Endothelial cell (in vitro differentiated cells): ENCODE data around the gene OCEL1. TPM values are rescaled to one million over a fixed set of nuclear protein-coding genes. Genes with fewer than 3 reads are reported as not detected.
"Not testable (repeated sequence)": the region's sequence is repeated elsewhere in the genome, so short reads cannot be mapped to it uniquely, and the experiment has no call there.

Experiments
- DNase-seq: peaks from one replicate; pipeline ENCODE4 v3.0.0; 2021; ENCODE audit warnings: low spot score
- H3K27ac Mint-ChIP-seq: one replicate; pipeline ENCODE4 v1.8.0; 2021; ENCODE audit warnings: mixed read lengths, inconsistent platforms; ENCODE audit not compliant: unreplicated experiment
- H3K27me3 Mint-ChIP-seq: one replicate; pipeline ENCODE4 v1.8.0; 2021; ENCODE audit warnings: mild to moderate bottlenecking, moderate library complexity, mixed read lengths, inconsistent platforms; ENCODE audit not compliant: unreplicated experiment
- H3K36me3 Mint-ChIP-seq: one replicate; pipeline ENCODE4 v1.8.0; 2021; ENCODE audit warnings: mild to moderate bottlenecking, low read depth, mixed read lengths, inconsistent platforms; ENCODE audit not compliant: unreplicated experiment
- H3K4me1 Mint-ChIP-seq: one replicate; pipeline ENCODE4 v1.8.0; 2021; ENCODE audit warnings: mild to moderate bottlenecking, mixed read lengths, inconsistent platforms; ENCODE audit not compliant: unreplicated experiment
- H3K4me3 Mint-ChIP-seq: one replicate; pipeline ENCODE4 v1.8.0; 2021; ENCODE audit warnings: mild to moderate bottlenecking, mixed read lengths, inconsistent platforms; ENCODE audit not compliant: unreplicated experiment
- H3K9me3 Mint-ChIP-seq: one replicate; pipeline ENCODE4 v1.8.0; 2021; ENCODE audit warnings: mixed read lengths, inconsistent platforms; ENCODE audit not compliant: unreplicated experiment
- total RNA-seq: library from RNA; stranded (reverse); fragmentation: NEBNext Ultra II Directional; extraction: Animal tissue kit (Norgen Biotek cat#: 25700); gene quantifications from one replicate; pipeline ENCODE4 v1.2.1, GENCODE V29; 2021; ENCODE audit not compliant: unreplicated experiment
- TF ChIP-seq, protein P1 (sequence below): fragments of 200-600 bp; sonication (generic); IDR thresholded peaks from one replicate; pipeline ENCODE4 v1.5.0; 2021; ENCODE audit warnings: antibody characterized with exemption; ENCODE audit not compliant: unreplicated experiment

OCEL1 gene
- total RNA-seq, 1 donor from 2014 or later: 16.5 TPM

DNA sequence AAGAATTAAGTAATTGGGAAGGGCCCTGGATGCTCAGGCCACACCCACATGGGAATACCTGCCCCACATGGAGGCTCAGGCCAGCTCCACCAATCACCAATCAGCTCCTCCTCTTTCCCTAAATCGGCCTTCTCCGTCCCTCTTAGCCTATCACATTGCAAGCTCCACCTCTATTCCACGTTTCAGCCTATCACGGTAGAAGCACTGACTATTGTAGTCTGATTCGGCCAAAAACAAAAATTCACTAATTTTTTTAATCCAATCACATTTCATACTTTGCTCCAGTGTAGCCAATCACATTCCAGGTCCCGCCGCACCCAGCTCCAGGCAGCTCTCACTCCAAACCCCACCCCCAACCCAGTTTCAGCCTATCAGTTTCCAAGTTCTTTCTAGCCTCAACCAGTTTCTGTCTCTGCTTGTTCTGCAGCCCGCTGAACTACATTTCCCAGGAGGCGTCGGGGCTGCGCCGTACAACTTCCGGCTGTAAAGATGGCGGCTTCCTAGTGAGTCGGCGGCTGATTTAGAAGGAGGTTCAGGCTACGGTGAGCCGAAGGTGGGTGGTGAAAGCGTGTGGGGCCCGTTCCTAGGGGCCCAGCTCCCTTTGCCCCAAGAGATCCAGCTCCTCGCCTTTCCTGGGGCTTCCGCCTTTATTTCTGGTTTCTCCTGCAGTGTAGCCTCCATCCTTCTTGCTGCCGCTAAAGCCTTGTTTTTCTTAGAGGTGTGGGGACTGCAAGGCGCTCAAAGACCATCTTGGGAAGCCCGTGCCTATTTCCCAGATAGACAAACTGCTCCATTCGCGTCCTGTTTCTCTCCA, 41.2 kb downstream of the OCEL1 start, which contains the start of gene BABAM1:
Gene BABAM1, plus strand, starts transcription at position 469 of the 814 bp plus-strand sequence. CDS start 1,364 bp downstream, outside the sequence.
- H3K36me3 Mint-ChIP-seq: peaks cover 14% of the 10 kb centered on the region
- H3K4me1 Mint-ChIP-seq: peaks cover 30% of the 10 kb centered on the region
- H3K27me3 Mint-ChIP-seq: peaks cover 17% of the 10 kb centered on the region
- H3K27ac Mint-ChIP-seq: peak within 1 kb of the TSS; percentile 89
- TF ChIP-seq, protein P1, sequence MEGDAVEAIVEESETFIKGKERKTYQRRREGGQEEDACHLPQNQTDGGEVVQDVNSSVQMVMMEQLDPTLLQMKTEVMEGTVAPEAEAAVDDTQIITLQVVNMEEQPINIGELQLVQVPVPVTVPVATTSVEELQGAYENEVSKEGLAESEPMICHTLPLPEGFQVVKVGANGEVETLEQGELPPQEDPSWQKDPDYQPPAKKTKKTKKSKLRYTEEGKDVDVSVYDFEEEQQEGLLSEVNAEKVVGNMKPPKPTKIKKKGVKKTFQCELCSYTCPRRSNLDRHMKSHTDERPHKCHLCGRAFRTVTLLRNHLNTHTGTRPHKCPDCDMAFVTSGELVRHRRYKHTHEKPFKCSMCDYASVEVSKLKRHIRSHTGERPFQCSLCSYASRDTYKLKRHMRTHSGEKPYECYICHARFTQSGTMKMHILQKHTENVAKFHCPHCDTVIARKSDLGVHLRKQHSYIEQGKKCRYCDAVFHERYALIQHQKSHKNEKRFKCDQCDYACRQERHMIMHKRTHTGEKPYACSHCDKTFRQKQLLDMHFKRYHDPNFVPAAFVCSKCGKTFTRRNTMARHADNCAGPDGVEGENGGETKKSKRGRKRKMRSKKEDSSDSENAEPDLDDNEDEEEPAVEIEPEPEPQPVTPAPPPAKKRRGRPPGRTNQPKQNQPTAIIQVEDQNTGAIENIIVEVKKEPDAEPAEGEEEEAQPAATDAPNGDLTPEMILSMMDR: no peak
- peak; percentile 91 for DNase-seq
- H3K9me3 Mint-ChIP-seq: no peaks in the 10 kb centered on the region
- peak within 1 kb of the TSS; percentile 92 for H3K4me3 Mint-ChIP-seq

DNA sequence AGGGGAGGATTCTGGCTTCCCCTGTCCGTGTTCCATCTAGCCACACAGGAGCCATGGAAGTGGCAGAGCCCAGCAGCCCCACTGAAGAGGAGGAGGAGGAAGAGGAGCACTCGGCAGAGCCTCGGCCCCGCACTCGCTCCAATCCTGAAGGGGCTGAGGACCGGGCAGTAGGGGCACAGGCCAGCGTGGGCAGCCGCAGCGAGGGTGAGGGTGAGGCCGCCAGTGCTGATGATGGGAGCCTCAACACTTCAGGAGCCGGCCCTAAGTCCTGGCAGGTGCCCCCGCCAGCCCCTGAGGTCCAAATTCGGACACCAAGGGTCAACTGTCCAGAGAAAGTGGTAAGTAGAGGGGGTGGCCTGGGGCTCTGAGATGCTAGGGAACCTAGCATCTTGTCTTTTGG, 42.7 kb downstream of the OCEL1 start:
- TF ChIP-seq, protein P1: no peak
- Mint-ChIP-seq H3K4me1 (peaks cover 17% of the 10 kb centered on the region), H3K27me3 (peaks cover 11% of the 10 kb centered on the region), H3K27ac (no peak overlapping the region), H3K4me3 (peak overlapping the region; percentile 92), H3K36me3 (peaks cover 14% of the 10 kb centered on the region), H3K9me3 (no peaks in the 10 kb centered on the region)
- DNase-seq: no peak

GRCh38 chr19:17274892-17275291, 48.9 kb downstream of the OCEL1 start:
- H3K4me3 Mint-ChIP-seq, H3K4me1 Mint-ChIP-seq, H3K9me3 Mint-ChIP-seq, DNase-seq, H3K27me3 Mint-ChIP-seq, H3K27ac Mint-ChIP-seq: not testable (repeated sequence)
- peaks cover 36% of the 10 kb centered on the region for H3K36me3 Mint-ChIP-seq

GRCh38 chr19:17275441-17276175, 49.6 kb downstream of the OCEL1 start:
- Mint-ChIP-seq H3K27me3 (peaks cover 1% of the 10 kb centered on the region), H3K27ac (no peak overlapping the region), H3K36me3 (peaks cover 33% of the 10 kb centered on the region), H3K4me1 (no peaks in the 10 kb centered on the region), H3K4me3 (peak overlapping the region; percentile 27), H3K9me3 (no peaks in the 10 kb centered on the region)
- TF ChIP-seq, protein P1: no peak
- DNase-seq: no peak

Other genes starting within 250 kb of the OCEL1 start
- 4.8 TPM for gene CPAMD8, start 199.4 kb upstream of the OCEL1 start, total RNA-seq
- gene HAUS8, start 150.8 kb upstream of the OCEL1 start, total RNA-seq: 6.9 TPM
- 62.4 TPM for gene MYO9B, start 150.4 kb upstream of the OCEL1 start, total RNA-seq
- 13.0 TPM for gene USE1, start 10.9 kb upstream of the OCEL1 start, total RNA-seq
- 69.9 TPM for gene NR2F6, start 19.7 kb downstream of the OCEL1 start, total RNA-seq
- gene USHBP1, start 38.5 kb downstream of the OCEL1 start, total RNA-seq: 54.2 TPM
- gene BABAM1, start 41.2 kb downstream of the OCEL1 start, total RNA-seq: 136 TPM
- 2.3 TPM for gene ANKLE1, start 55.7 kb downstream of the OCEL1 start, total RNA-seq
- gene ABHD8, start 77.2 kb downstream of the OCEL1 start, total RNA-seq: 8.9 TPM
- gene MRPL34, start 79.6 kb downstream of the OCEL1 start, total RNA-seq: 60.2 TPM
- 44.7 TPM for gene DDA1, start 83.3 kb downstream of the OCEL1 start, total RNA-seq
- 19.0 TPM for gene ANO8, start 108.6 kb downstream of the OCEL1 start, total RNA-seq
- gene GTPBP3, start 111.3 kb downstream of the OCEL1 start, total RNA-seq: 27.3 TPM
- gene PLVAP, start 151.1 kb downstream of the OCEL1 start, total RNA-seq: 1,569 TPM
- 2.7 TPM for gene CCDC194, start 168.0 kb downstream of the OCEL1 start, total RNA-seq
- gene BST2, start 179.4 kb downstream of the OCEL1 start, total RNA-seq: 97.8 TPM
- 107 TPM for gene MVB12A, start 193.8 kb downstream of the OCEL1 start, total RNA-seq
- 1.4 TPM for gene TMEM221, start 222.4 kb downstream of the OCEL1 start, total RNA-seq
- gene NXNL1, start 234.7 kb downstream of the OCEL1 start, total RNA-seq: not detected
- 30.2 TPM for gene SLC27A1, start 244.3 kb downstream of the OCEL1 start, total RNA-seq